NCI-H510A (cell line): ENCODE measurements around the gene THEM4.
A peak's percentile ranks its signal among the peaks of the same experiment; 100 is the strongest.

ENCODE experiments used
- DNase-seq: peaks from one replicate; lab custom pipeline; 2025; lab: John Stamatoyannopoulos, UW

The THEM4 gene

DNA sequence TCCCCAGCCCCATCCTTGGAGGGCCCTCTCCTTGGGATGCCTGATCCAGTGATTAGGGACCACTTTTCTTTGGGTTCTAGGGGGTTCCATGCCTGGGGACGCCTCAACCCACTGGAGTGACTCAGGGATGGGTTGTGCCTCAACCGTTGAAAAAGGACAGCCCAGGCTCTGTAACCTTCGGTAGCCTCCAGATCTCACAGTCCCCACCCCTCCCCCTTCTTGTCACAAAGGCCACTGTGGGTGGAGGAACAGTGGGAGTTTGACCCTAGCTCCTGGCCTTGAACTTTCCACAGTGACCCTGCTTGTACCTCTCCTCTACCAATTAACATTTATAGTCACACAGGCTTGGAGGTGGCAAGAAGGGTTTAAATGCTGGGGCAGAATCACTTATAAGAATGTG, 75.1 kb downstream of the THEM4 start:
- no peak for DNase-seq

DNA sequence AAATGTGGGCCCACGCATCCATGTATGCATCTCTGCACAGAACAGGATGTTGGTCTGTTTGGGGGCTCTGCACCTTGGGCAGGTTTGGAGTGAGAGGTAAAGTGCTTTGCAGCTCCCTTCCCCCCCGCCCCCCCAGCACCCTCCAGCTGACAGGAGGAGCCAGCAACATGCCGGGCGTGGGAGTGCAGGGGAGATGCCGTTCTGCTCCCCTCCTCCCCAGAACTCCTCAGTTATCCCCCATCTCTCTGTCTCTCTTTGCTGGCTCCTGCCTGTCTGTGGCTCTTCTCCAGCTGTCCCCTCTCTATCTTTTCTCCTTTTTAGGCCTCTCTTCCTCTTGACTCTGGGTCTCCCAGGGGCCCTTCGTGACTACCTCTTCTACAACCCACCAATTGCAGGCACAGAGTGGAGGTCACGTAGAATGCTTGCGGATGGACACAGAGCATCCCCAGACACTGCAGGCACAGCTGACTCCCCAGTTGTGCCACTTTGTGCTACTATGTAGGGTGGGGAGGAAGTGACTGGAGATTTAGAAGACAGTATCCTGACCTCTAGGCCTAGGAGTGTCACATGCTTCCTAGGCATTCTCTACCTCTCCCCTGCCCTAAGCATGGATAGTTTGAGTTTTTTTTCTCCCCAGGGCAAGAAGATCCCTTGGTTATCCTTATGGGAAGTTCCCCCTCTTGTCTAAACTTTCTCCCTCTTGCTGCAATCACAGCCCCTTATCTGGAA, 76.0 kb downstream of the THEM4 start:
- DNase-seq: no peak

DNA sequence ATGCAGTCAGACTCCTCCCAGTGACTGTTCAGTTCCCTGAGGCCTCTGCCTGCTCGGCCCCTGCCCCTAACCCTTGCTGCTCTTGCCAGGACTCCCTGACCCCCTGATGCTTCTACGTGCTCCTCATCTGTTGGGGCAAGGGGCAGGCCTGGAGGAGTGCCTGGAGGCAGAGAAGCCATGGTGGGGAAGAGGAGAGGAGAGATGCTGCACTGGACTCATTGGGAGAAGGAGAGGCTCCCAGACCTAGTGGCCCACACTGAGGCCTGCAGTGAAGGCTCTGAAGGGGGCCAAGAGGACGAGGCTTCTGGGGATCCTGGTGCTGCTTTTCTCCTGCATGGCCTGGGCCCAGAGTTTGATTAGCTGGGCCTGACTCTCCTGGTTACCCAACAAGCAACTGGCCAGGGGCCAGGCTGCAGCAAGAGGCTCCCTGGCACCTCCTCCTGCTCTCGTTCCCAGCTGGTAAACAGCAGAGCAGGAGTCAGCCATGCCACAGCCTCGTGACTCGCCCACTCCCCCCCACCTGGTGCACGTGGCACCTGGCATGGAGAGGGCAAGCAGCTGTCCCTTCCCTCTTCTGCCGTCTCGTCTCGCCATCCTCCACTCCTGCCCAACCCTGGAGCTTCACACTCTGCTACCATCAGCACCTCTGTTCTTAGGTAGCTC, 76.9 kb downstream of the THEM4 start:
- DNase-seq: peak; percentile 94

DNA sequence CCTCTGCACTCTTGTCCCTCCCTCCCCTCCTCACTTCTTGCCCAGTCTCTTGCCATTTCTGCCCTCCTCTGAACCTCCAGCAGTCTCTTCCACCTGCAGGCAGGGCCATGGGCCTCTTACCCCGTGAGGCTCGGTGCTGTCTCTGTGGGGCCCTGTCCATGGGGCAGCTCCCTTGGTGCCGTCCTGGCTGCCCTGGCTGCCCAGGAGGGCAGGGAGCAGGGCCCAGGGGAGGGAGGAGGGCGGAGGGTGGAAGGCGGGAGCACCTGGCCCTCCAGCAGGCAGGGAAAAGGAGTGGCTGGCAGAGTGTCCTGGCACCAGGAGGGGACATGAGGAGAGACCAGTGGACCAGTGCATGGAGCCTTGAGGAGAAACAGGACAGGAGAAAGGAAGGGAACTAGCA, 77.7 kb downstream of the THEM4 start, which contains the start of gene RORC:
Gene RORC, minus strand, starts transcription at position 198 of the 400 bp plus-strand sequence. Its CDS starts 38 bp downstream, at position 160.
- peak; percentile 51 for DNase-seq

DNA sequence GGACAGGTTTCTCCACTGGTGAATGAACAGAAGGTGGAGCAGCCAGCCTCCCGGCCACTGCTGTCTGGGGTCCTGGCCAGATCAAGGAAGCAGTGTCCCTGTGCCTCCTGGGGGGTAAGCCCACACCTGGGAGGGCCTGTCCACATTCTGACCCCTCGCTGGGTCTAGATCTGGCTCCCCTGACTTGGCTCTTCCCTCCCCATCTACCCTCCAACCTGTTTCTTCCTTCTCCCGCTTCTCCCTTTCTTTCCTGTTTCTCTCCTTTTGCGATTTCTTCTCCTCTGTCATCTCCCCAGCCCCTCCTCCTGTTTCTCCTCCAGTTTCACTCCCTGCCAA, 78.1 kb downstream of the THEM4 start:
- DNase-seq: no peak

DNA sequence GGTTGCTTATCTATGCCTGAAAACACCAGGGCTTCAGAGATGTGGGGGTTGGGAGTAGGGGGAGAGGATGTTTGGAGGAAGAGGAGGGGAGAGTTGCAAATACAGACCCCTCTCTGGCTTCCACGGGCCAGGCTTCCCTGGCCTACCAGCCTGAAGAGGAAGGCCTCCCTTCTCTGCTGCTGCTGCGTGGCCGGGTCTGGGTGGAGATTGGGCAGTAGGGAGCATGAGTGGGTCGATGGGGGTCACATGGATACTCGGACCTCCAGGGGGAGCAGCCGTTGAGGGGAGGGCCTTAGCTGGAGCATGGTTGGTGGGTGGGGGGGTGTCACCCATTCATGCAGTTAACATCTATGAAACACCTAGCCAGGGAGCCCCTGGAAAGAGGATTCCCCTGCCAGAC, 79.3 kb downstream of the THEM4 start:
- DNase-seq: no peak

DNA sequence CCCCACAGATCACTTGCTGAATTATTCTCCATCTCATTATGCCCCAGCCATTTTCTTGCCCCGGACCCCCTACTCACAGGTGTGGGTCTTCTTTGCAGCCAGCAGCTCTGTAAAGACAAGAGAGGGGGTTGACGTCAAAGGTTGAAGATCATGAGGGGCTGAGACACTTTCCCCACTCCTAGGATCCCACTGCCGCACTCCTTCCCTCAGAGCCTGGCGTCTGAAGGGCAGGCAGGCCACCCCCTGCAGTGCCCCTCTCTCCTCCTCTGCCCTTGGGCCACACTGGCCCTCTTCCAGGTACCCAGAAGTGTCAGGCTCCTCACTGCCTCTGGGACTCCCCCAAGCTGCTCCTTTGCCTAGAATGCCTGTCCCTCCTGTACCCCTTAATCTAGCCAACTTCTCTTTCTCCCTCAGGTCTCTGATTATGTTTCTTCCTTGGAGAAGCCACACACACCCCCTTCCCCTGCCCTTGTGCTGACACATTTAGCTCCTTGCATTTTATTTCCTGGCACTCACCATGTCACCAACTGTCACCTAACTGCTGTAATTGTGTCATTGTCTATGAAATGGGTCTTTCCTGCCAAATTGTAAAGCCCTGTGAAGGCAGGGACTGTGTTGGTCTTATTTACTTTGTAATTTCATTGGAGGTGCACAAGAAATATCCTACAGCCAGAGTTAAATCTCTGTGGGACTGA, 79.8 kb downstream of the THEM4 start:
- no peak for DNase-seq

DNA sequence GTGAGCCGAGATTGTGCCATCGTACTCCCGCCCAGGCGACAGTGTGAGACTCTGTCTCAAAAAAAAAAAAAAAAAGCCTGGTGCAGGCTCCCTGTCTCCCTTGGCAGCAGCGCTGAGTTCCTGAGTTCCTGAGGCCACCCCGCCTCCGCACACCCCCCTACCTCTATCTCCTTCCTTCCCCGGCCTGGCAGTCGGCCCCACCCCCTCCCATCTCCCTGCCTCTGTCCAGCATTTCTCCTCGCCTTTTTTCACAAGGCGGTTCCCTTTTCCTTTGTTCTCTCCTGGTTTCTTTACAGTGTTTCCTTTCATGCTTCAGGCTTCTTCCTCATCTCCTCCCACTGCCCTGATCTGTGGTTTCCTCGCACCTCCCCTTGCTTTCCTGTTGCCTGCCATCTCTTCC, 80.4 kb downstream of the THEM4 start:
- DNase-seq: no peak

DNA sequence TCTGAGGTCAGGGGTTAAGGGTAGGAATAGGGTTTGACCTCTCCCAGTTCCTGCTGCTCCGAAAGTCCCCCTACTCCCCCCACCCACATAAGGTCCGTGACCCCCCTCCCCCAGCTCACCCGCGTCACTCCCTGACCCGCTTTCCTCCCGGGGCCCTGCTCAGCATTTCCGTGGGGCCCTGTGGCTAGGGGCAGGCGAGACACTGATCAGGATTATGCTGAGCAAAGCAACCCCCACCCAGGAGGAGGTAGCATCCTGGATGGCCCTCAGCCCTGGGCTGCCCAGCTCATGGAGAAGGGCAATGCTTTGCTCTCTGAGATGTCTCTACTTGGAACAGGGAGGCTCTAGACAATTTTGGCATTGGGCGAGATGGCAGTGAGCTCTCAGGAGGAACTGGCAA, 81.5 kb downstream of the THEM4 start:
- no peak for DNase-seq

DNA sequence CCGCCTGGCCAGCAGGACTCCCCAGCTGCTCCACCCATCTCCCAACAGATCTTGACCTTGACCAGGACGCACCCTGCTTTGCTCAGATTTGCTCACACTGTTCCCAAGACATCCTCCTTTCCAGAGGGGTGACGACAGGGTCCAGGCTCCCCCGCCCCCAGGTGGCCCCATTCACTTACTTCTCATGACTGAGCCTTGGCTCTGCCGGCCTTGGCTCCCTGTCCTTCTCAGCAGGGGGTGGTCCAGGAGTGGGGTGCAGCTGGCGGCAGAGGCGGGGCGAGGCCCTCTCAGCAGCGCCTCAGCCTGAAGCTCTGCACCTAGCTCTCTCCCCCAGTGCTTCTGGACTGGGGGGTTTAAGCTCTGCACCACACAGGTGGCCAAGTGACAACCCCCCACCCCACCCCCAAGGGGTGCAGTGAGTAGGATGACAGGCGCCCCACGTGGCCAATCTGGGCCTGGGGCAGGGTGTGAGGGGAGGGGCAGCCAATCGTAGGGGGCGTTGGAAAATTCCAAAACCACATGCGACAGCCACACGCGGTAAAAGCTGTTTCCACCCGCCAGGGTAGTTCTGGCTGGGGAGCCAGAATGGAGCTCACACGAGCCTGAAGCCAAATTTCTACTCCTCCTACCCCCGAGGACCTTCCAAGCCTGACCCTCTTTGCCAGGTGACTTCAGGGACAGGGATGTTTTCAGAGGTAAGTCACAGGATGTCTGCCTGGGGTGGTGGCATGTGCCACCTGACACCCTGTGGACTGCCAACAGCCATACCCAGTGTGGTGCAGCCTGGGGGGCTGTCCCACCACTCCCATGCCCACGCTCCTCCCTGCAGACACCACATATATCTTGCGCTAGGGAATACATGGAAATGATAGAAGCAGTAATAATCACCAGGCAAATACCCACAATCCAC, 83.3 kb downstream of the THEM4 start:
- no peak for DNase-seq

DNA sequence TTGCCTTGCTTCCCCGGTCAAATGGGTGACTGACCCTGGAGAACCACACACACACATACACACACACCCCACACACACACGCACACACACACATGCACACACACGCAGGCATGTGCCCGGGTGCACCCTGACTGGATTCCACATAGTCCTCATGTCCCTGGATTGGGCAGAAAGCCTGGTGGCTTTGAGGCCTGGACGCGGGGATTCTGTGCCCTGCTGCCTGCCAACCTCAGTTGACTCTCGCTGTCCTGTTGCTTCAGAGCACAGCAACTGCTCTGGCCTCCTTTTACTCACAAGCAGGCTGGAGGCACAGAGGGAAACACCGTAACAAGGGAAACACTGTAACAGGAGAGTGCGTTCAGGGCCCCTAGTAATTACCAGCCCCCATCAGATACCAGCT, 84.1 kb downstream of the THEM4 start:
- no peak for DNase-seq
